ENCODE results near the gene STAT3. TPM values are rescaled to one million over a fixed set of nuclear protein-coding genes. Genes with fewer than 3 reads are reported as not detected.
A peak's percentile ranks its signal among the peaks of the same experiment; 100 is the strongest.

STAT3 gene
- total and polyA plus RNA-seq, 9 of the 15 experiments (the other 6 are each of a cell fraction or from before 2014, with no cell fraction given): 90.0 to 179 (median 114) TPM

DNA sequence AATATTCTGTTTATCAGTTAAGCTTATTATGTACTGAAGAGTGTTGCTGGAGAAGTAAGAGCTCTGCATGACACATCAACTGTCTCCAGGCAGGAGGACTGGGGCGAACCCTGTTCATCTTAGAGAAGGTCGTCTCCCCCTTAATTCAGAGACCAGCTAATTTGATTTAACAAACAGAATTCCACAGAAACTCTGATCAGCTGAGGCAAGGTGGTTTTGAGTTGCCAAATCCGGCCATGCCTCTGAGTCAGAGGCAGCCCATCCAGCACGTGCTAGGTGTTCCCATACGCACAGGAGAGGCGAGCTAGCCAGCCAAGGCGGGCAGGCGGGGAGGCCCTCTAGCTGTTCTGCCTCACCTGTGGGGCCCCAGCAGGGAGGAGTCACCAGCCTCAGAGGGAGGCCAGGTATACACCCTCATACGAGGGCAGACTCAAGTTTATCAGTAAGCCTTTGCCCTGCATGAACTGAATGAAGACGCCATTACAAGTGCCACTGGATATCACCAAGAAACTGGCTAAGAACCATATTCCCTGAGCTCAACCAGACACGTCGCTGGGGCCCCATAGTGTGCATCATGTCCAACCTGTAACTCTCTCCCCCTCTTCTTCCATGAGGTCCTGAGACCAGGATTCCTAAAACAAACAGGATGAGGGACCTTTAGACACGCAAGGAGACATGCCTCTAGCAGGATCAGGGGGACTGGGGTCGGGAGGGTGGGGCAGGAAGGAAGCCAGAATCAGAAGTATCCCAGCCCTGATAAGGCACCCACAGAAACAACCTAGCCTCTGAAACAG is 74.3 kb downstream of the STAT3 start:
- in situ Hi-C loops (cut with MboI) (no loop called here), intact Hi-C loops (cut with micrococcal nuclease) (loop anchor here (2.0 to 10.0 kb wide), 2 partner anchors 27 to 89 kb away; no protein-coding TSS in a partner anchor)
- Histone ChIP-seq H3K4me3 (no peak overlapping the region), H3K4me1 (replicated peaks in 1 of 2; ENCODE audit: control insufficient read depth in 2 of 2, insufficient read depth in 2 of 2, low read length in 2 of 2) (peaks cover 90 to 93% of the 10 kb centered on the region in 2 experiments), H3K4me2 (ENCODE audit: insufficient read depth, low read length) (peak overlapping the region; percentile 69), H3K9me1 (ENCODE audit: control insufficient read depth, insufficient read depth, low read length) (no peaks in the 10 kb centered on the region), H4K20me1 (replicated peaks; ENCODE audit: control insufficient read depth, insufficient read depth, low read length) (no peaks in the 10 kb centered on the region), H3K9me3 (replicated peaks; ENCODE audit: control insufficient read depth, insufficient read depth, low read depth, low read length) (no peaks in the 10 kb centered on the region), H3K27me3 (ENCODE audit: control insufficient read depth in 2 of 2, insufficient read depth in 2 of 2, low read length in 2 of 2) (no peaks in the 10 kb centered on the region), H3K36me3 (ENCODE audit: control insufficient read depth, insufficient read depth, low read length) (peaks cover 81% of the 10 kb centered on the region), H3K79me2 (ENCODE audit: control insufficient read depth, insufficient read depth, low read length) (peaks cover 73% of the 10 kb centered on the region), H2AFZ (ENCODE audit: low read depth, low read length) (no peak overlapping the region), H3K27ac (ENCODE audit: extremely low read depth, low read depth, low read length) (peak overlapping the region; percentile 100), H3K9ac (ENCODE audit: insufficient read depth in 1 of 2, low read depth in 2 of 2, low read length in 2 of 2) (peak overlapping the region; percentile 79 to 100)
- POLR2A ChIA-PET: interaction anchor here (0.6 to 2.8 kb wide), 15 partner anchors 8 to 213 kb away, joined by 3 to 13 read pairs (median 4); no protein-coding TSS in a partner anchor
- peak; percentile 71 for FAIRE-seq
- CTCF ChIA-PET (ENCODE audit: low intra/inter-chr PET ratio): interaction anchor here (1.1 kb wide), 1 partner anchor 9 kb away, joined by 3 read pairs; no protein-coding TSS in a partner anchor
- peak in 3 of 4 experiments; percentile 34 to 88 (median 69) for DNase-seq (ENCODE audit: extremely low read depth in 1 of 4, low spot score in 3 of 4)
- ATAC-seq: peak; percentile 2
- WGBS (ENCODE audit: insufficient coverage, low coverage, missing lambda C conversion rate): 9% methylated on average over 13 of the region's 14 CpGs
- TSS peak; percentile 2 for BruUV-seq (replicated peaks)
- TF ChIP-seq KDM1A (IDR thresholded peaks at IDR 0.05): no peak
- TF ChIP-seq, protein P1, sequence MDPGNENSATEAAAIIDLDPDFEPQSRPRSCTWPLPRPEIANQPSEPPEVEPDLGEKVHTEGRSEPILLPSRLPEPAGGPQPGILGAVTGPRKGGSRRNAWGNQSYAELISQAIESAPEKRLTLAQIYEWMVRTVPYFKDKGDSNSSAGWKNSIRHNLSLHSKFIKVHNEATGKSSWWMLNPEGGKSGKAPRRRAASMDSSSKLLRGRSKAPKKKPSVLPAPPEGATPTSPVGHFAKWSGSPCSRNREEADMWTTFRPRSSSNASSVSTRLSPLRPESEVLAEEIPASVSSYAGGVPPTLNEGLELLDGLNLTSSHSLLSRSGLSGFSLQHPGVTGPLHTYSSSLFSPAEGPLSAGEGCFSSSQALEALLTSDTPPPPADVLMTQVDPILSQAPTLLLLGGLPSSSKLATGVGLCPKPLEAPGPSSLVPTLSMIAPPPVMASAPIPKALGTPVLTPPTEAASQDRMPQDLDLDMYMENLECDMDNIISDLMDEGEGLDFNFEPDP (CRISPR knock-in tag; IDR thresholded peaks at IDR 0.05): no peak
- TF ChIP-seq GATAD2B (IDR thresholded peaks at IDR 0.05; ENCODE audit: borderline replicate concordance): no peak
- no peak for TF ChIP-seq ZNF75A (CRISPR knock-in tag; IDR thresholded peaks at IDR 0.05)
- peak in 1 of 3 experiments; percentile 53 for TF ChIP-seq YY1 (IDR thresholded peaks at IDR 0.05; ENCODE audit: borderline replicate concordance in 1 of 3, control insufficient read depth in 1 of 3, extremely low read depth in 1 of 3, insufficient read depth in 3 of 3, insufficient read length in 1 of 3, insufficient replicate concordance in 2 of 3, low read depth in 1 of 3, low read length in 2 of 3)
- TF ChIP-seq, protein P2, sequence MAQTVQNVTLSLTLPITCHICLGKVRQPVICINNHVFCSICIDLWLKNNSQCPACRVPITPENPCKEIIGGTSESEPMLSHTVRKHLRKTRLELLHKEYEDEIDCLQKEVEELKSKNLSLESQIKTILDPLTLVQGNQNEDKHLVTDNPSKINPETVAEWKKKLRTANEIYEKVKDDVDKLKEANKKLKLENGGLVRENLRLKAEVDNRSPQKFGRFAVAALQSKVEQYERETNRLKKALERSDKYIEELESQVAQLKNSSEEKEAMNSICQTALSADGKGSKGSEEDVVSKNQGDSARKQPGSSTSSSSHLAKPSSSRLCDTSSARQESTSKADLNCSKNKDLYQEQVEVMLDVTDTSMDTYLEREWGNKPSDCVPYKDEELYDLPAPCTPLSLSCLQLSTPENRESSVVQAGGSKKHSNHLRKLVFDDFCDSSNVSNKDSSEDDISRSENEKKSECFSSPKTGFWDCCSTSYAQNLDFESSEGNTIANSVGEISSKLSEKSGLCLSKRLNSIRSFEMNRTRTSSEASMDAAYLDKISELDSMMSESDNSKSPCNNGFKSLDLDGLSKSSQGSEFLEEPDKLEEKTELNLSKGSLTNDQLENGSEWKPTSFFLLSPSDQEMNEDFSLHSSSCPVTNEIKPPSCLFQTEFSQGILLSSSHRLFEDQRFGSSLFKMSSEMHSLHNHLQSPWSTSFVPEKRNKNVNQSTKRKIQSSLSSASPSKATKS (CRISPR knock-in tag; IDR thresholded peaks at IDR 0.05): no peak
- TF ChIP-seq RBM39 (optimal IDR thresholded peaks at IDR 0.05; ENCODE audit: low read depth, low read length): no peak
- no peak for TF ChIP-seq ATF7 (IDR thresholded peaks at IDR 0.05)
- no peak for TF ChIP-seq EHMT2 (IDR thresholded peaks at IDR 0.05)
- no peak for TF ChIP-seq CBFA2T3 (IDR thresholded peaks at IDR 0.05)
- TF ChIP-seq GABPB1 (CRISPR knock-in tag; IDR thresholded peaks at IDR 0.05): no peak
- TF ChIP-seq JUND (IDR thresholded peaks at IDR 0.05; ENCODE audit: borderline replicate concordance, low read depth, low read length): 0 out of 2 replicates have a peak, but pooled peaks have one; percentile 19
- peak; percentile 45; the same call in 2 of the 3 replicates for TF ChIP-seq JUND (tag; IDR thresholded peaks at IDR 0.05; ENCODE audit: borderline replicate concordance, low read depth, low read length)
- TF ChIP-seq MAZ (CRISPR knock-in tag; conservative IDR thresholded peaks at IDR 0.05 in 1 of 2, IDR thresholded peaks at IDR 0.05 in 1 of 2): peak; percentile 46 to 58
- TF ChIP-seq ZNF707 (CRISPR knock-in tag; conservative IDR thresholded peaks at IDR 0.05): no peak
